Measurements from ENCODE around the gene SHISA9.

The SHISA9 gene

GRCh38 chr16:13148294-13148693, 246.9 kb downstream of the SHISA9 start:
- Histone ChIP-seq H3K27ac (ENCODE audit: low read length, poor library complexity, severe bottlenecking) (no peak overlapping the region), H3K9ac (ENCODE audit: low read length) (no peak overlapping the region), H3K27me3 (ENCODE audit: control insufficient read depth in 1 of 2, insufficient read depth in 1 of 2, low read length in 2 of 2) (no peaks in the 10 kb centered on the region), H2BK15ac (ENCODE audit: low read depth, poor library complexity, severe bottlenecking) (no peak overlapping the region), H3K36me3 (ENCODE audit: control insufficient read depth in 1 of 2, insufficient read depth in 2 of 2, low read depth in 1 of 2, low read length in 2 of 2) (no peaks in the 10 kb centered on the region), H4K91ac (ENCODE audit: low read length) (no peak overlapping the region), H4K8ac (ENCODE audit: low read length) (no peak overlapping the region), H3K4me2 (ENCODE audit: low read length, poor library complexity, severe bottlenecking) (no peak overlapping the region), H2AK5ac (ENCODE audit: low read length, severe bottlenecking) (no peak overlapping the region), H3K79me1 (replicated peaks; ENCODE audit: low read length, poor library complexity, severe bottlenecking) (no peaks in the 10 kb centered on the region), H2BK120ac (ENCODE audit: low read depth, low read length) (no peak overlapping the region), H3K9me3 (ENCODE audit: control insufficient read depth, low read length) (no peaks in the 10 kb centered on the region), H3K14ac (ENCODE audit: low read length in 2 of 2) (no peak overlapping the region), H2AFZ (ENCODE audit: low read depth, low read length) (no peak overlapping the region), H3K4ac (ENCODE audit: low read depth in 1 of 2, low read length in 2 of 2) (no peak overlapping the region), H2BK12ac (ENCODE audit: low read length in 2 of 2) (no peak overlapping the region), H3K4me1 (ENCODE audit: control insufficient read depth, insufficient read depth, low read depth, low read length) (no peaks in the 10 kb centered on the region), H3K23ac (ENCODE audit: low read length in 2 of 2) (no peak overlapping the region), H3K18ac (ENCODE audit: low read depth in 1 of 2, low read length in 2 of 2) (no peak overlapping the region), H2BK5ac (ENCODE audit: low read depth, low read length, poor library complexity, severe bottlenecking) (no peak overlapping the region), H3K4me3 (ENCODE audit: insufficient read depth in 1 of 2, low read depth in 1 of 2, low read length in 2 of 2) (no peak overlapping the region)
- DNase-seq: no peak
- WGBS: 72% methylated on average over 3 of the region's 3 CpGs

DNA sequence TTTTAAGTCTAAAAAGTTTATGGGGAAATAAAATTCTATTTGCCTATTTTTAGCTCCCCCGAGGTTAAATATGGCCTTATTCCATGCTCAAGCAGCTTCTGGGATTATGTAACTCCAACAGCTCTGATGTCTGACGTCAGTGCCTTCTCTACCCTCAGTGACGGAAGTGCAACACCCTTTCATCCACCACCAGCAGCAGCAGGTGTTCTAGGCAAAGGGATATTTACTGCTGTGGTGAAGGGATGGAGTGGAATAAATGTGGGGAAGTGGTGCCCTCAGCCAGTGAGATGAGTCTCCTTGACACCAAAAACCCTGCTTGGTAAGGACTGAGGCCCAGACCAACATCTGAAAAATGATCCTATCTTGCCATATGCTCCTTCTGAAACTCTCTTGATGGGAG, 247.4 kb downstream of the SHISA9 start:
- WGBS: no CpG with 5 or more reads among the region's 3 CpGs
- Histone ChIP-seq H2AFZ (ENCODE audit: low read depth, low read length) (no peak overlapping the region), H3K4me1 (ENCODE audit: control insufficient read depth, insufficient read depth, low read depth, low read length) (no peaks in the 10 kb centered on the region), H3K4me2 (ENCODE audit: low read length, poor library complexity, severe bottlenecking) (no peak overlapping the region), H2AK5ac (ENCODE audit: low read length, severe bottlenecking) (no peak overlapping the region), H2BK15ac (ENCODE audit: low read depth, poor library complexity, severe bottlenecking) (no peak overlapping the region), H3K4me3 (ENCODE audit: insufficient read depth in 1 of 2, low read depth in 1 of 2, low read length in 2 of 2) (no peak overlapping the region), H4K8ac (ENCODE audit: low read length) (no peak overlapping the region), H3K18ac (ENCODE audit: low read depth in 1 of 2, low read length in 2 of 2) (no peak overlapping the region), H3K9me3 (ENCODE audit: control insufficient read depth, low read length) (no peaks in the 10 kb centered on the region), H3K27ac (ENCODE audit: low read length, poor library complexity, severe bottlenecking) (no peak overlapping the region), H4K91ac (ENCODE audit: low read length) (no peak overlapping the region), H3K14ac (ENCODE audit: low read length in 2 of 2) (no peak overlapping the region), H3K79me1 (replicated peaks; ENCODE audit: low read length, poor library complexity, severe bottlenecking) (no peaks in the 10 kb centered on the region), H2BK12ac (ENCODE audit: low read length in 2 of 2) (no peak overlapping the region), H3K27me3 (ENCODE audit: control insufficient read depth in 1 of 2, insufficient read depth in 1 of 2, low read length in 2 of 2) (no peaks in the 10 kb centered on the region), H3K36me3 (ENCODE audit: control insufficient read depth in 1 of 2, insufficient read depth in 2 of 2, low read depth in 1 of 2, low read length in 2 of 2) (no peaks in the 10 kb centered on the region), H3K23ac (ENCODE audit: low read length in 2 of 2) (no peak overlapping the region), H2BK5ac (ENCODE audit: low read depth, low read length, poor library complexity, severe bottlenecking) (no peak overlapping the region), H3K4ac (ENCODE audit: low read depth in 1 of 2, low read length in 2 of 2) (no peak overlapping the region), H3K9ac (ENCODE audit: low read length) (no peak overlapping the region), H2BK120ac (ENCODE audit: low read depth, low read length) (no peak overlapping the region)
- no peak for DNase-seq

GRCh38 chr16:13150181-13150885, 248.9 kb downstream of the SHISA9 start:
- Histone ChIP-seq H3K36me3 (ENCODE audit: control insufficient read depth in 1 of 2, insufficient read depth in 2 of 2, low read depth in 1 of 2, low read length in 2 of 2) (no peaks in the 10 kb centered on the region), H4K91ac (ENCODE audit: low read length) (no peak overlapping the region), H3K4me1 (ENCODE audit: control insufficient read depth, insufficient read depth, low read depth, low read length) (no peaks in the 10 kb centered on the region), H3K18ac (ENCODE audit: low read depth in 1 of 2, low read length in 2 of 2) (no peak overlapping the region), H3K9ac (ENCODE audit: low read length) (no peak overlapping the region), H3K79me1 (replicated peaks; ENCODE audit: low read length, poor library complexity, severe bottlenecking) (no peaks in the 10 kb centered on the region), H2AFZ (ENCODE audit: low read depth, low read length) (no peak overlapping the region), H3K4me2 (ENCODE audit: low read length, poor library complexity, severe bottlenecking) (no peak overlapping the region), H2BK120ac (ENCODE audit: low read depth, low read length) (no peak overlapping the region), H3K14ac (ENCODE audit: low read length in 2 of 2) (no peak overlapping the region), H2BK15ac (ENCODE audit: low read depth, poor library complexity, severe bottlenecking) (no peak overlapping the region), H2AK5ac (ENCODE audit: low read length, severe bottlenecking) (no peak overlapping the region), H4K8ac (ENCODE audit: low read length) (no peak overlapping the region), H3K23ac (ENCODE audit: low read length in 2 of 2) (no peak overlapping the region), H2BK12ac (ENCODE audit: low read length in 2 of 2) (no peak overlapping the region), H3K27me3 (ENCODE audit: control insufficient read depth in 1 of 2, insufficient read depth in 1 of 2, low read length in 2 of 2) (no peaks in the 10 kb centered on the region), H3K4me3 (ENCODE audit: insufficient read depth in 1 of 2, low read depth in 1 of 2, low read length in 2 of 2) (no peak overlapping the region), H3K9me3 (ENCODE audit: control insufficient read depth, low read length) (peaks cover 3% of the 10 kb centered on the region), H3K27ac (ENCODE audit: low read length, poor library complexity, severe bottlenecking) (no peak overlapping the region), H2BK5ac (ENCODE audit: low read depth, low read length, poor library complexity, severe bottlenecking) (no peak overlapping the region), H3K4ac (ENCODE audit: low read depth in 1 of 2, low read length in 2 of 2) (no peak overlapping the region)
- no peak for DNase-seq
- 90% methylated on average over 4 of the region's 4 CpGs for WGBS

DNA sequence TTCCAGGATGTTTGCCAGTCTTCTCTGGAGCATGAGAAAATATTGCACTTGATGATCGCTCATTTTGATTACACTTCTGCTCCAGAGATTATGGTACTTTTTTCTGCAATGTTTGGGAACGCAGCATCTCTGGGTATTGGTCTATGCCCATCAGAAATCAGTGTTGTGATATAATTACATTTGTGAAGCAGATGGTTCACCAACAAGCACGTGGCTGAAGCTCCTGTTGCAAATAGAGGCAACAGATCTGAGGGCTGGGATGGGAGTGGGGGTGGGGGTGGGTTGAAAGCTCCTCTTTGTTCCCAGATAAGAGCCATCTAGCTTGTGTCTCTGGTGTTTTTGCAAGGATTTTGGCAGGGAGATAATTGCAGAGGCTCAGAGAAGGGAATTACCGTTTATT, 252.3 kb downstream of the SHISA9 start:
- no peak overlapping the region for H3K27ac ChIP-seq (ENCODE audit: low read length, poor library complexity, severe bottlenecking)
- no peak overlapping the region for H4K8ac ChIP-seq (ENCODE audit: low read length)
- no peak overlapping the region for H3K4ac ChIP-seq (ENCODE audit: low read depth in 1 of 2, low read length in 2 of 2)
- H2BK15ac ChIP-seq (ENCODE audit: low read depth, poor library complexity, severe bottlenecking): no peak overlapping the region
- no peaks in the 10 kb centered on the region for H3K4me1 ChIP-seq (ENCODE audit: control insufficient read depth, insufficient read depth, low read depth, low read length)
- peaks cover 8% of the 10 kb centered on the region for H3K9me3 ChIP-seq (ENCODE audit: control insufficient read depth, low read length)
- no peaks in the 10 kb centered on the region for H3K27me3 ChIP-seq (ENCODE audit: control insufficient read depth in 1 of 2, insufficient read depth in 1 of 2, low read length in 2 of 2)
- no peak overlapping the region for H2BK12ac ChIP-seq (ENCODE audit: low read length in 2 of 2)
- 52% methylated on average over 3 of the region's 4 CpGs for WGBS
- no peak overlapping the region for H3K9ac ChIP-seq (ENCODE audit: low read length)
- no peak overlapping the region for H4K91ac ChIP-seq (ENCODE audit: low read length)
- no peak overlapping the region for H2AFZ ChIP-seq (ENCODE audit: low read depth, low read length)
- no peak for DNase-seq
- no peak overlapping the region for H2AK5ac ChIP-seq (ENCODE audit: low read length, severe bottlenecking)
- no peaks in the 10 kb centered on the region for H3K79me1 ChIP-seq (replicated peaks; ENCODE audit: low read length, poor library complexity, severe bottlenecking)
- H3K23ac ChIP-seq (ENCODE audit: low read length in 2 of 2): no peak overlapping the region
- no peak overlapping the region for H3K14ac ChIP-seq (ENCODE audit: low read length in 2 of 2)
- H3K4me3 ChIP-seq (ENCODE audit: insufficient read depth in 1 of 2, low read depth in 1 of 2, low read length in 2 of 2): no peak overlapping the region
- no peak overlapping the region for H2BK5ac ChIP-seq (ENCODE audit: low read depth, low read length, poor library complexity, severe bottlenecking)
- no peak overlapping the region for H3K4me2 ChIP-seq (ENCODE audit: low read length, poor library complexity, severe bottlenecking)
- H2BK120ac ChIP-seq (ENCODE audit: low read depth, low read length): no peak overlapping the region
- no peak overlapping the region for H3K18ac ChIP-seq (ENCODE audit: low read depth in 1 of 2, low read length in 2 of 2)
- H3K36me3 ChIP-seq (ENCODE audit: control insufficient read depth in 1 of 2, insufficient read depth in 2 of 2, low read depth in 1 of 2, low read length in 2 of 2): no peaks in the 10 kb centered on the region

All from mesenchymal stem cell (in vitro differentiated cells and primary cell).